NCI-H2171 (cell line): ENCODE measurements around the gene KRT3.

Source experiments
- DNase-seq: peaks from one replicate; lab custom pipeline; 2025; lab: John Stamatoyannopoulos, UW

Gene KRT3

GRCh38 chr12:52813885-52814709 is 18.2 kb upstream of the KRT3 start, which contains the start of gene KRT4:
Gene KRT4 (minus strand): TSS chr12:52814116. CDS start chr12:52814058, 58 bp downstream.
- DNase-seq: no peak

GRCh38 chr12:52813203-52813819 is 17.4 kb upstream of the KRT3 start:
- no peak for DNase-seq

- DNase-seq: no peak
Measured at GRCh38 chr12:52812749-52813148, 16.8 kb upstream of the KRT3 start.

DNA sequence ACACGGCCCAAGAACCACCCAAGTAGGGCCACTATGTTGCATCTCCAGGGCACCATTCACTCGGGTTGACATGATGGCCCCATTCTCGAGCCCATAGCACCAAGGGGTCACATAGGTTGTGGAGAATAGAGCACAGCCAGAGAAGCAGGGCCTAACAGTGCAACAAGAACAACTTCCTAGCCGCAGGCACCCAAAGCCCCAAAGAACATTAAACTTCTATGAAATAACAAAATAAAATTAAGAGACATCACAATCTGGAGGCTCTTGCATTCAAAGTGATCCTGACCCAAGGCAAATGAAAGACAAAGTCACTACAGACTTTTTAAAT is 16.1 kb upstream of the KRT3 start:
- DNase-seq: no peak

GRCh38 chr12:52811191-52812072 is 15.5 kb upstream of the KRT3 start:
- DNase-seq: no peak

DNA sequence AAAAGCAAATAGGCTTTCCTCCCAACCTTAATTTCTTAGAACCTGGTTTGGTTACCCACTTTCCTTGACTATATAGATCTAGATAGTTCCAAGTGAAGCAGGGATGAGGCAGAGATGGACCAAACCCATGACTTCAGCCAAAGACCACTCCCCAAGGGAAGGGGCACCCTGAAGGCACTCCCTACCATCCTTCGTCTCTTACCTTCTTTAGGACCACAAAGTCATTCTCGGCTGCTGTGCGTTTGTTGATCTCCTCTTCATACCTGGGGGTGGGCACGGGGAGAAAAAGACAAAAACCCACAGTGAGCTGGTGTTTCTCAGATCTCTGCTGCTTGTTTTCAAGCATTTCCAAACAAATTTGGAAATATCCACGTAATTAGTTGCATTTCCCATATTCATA is 14.6 kb upstream of the KRT3 start:
- DNase-seq: no peak

- DNase-seq: no peak
Measured at GRCh38 chr12:52809166-52809565, 13.2 kb upstream of the KRT3 start.

GRCh38 chr12:52808573-52809160 is 12.8 kb upstream of the KRT3 start:
- no peak for DNase-seq

DNA sequence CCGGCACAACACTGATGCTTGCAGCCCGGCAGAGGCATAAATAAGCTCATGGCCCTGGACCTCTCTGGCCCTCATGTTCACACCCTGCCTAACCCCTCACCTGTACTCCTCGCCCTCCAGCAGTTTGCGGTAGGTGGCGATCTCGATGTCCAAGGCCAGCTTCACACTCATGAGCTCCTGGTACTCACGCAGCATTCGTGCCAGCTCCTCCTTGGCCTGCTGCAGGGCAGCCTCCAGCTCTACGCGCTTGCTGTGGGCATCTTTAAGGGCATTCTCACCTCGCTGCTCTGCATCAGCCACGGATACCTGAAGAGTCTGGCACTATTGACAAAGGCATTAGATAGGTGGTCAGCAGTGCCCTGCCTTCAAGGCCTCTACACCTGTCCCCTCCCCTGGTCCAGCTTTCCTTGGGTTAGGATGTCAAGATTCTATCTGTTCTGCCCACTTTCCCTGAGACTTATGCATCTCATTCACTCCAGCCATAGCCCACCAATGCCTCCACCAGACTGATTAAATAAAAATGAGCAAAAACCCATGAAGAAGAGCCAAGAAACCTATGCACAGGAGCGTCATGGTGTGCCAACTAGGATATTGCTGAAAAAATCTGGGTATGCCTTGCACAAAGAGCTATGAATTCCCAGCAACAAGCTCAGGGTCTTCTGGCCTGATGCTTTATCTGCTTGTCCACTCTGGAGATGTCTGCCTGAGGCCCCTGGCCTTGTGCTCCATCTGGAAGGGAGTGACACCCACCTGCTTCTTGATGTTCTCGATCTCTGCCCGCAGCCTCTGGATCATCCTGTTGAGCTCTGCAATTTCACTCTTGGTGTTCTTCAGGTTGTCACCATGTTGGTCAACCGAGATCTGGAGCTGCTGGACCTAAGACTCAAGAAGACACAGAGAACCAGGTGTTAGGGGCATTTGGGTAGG is 11.9 kb upstream of the KRT3 start:
- DNase-seq: no peak

DNA sequence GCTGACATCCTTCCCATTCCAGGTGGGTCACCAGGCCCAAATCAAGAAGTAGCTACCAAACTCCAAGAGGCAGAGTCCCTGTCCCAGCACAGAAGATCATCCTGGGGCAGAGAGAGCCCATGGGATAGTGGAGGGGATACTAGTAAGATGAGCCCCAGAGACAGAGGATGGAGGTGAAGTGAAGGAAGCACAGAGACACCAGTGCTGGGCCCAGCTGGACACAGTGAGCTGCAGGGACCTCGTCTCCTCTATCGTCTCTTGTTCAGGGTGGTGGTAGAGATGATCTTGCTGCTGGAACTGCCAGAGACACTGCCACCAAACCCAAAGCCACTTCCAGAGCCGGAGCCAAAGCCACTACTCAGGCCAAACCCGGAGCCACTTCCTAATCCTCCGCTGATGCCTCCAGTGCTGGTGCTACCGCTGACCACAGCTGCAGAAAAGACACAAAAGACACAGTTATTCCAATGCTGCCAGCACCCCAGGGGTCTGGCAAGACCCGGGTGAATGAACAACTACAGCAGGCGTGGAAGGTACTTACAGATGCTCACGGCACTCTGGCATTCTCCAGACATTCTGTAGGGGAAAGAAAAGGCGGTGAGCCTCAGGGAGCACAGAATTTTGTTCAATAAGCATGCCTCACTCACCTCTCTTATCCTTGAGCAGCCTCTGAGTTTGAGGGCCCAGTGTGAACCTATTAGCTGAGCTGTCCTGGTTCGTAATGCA is 11.1 kb upstream of the KRT3 start:
- DNase-seq: no peak

DNA sequence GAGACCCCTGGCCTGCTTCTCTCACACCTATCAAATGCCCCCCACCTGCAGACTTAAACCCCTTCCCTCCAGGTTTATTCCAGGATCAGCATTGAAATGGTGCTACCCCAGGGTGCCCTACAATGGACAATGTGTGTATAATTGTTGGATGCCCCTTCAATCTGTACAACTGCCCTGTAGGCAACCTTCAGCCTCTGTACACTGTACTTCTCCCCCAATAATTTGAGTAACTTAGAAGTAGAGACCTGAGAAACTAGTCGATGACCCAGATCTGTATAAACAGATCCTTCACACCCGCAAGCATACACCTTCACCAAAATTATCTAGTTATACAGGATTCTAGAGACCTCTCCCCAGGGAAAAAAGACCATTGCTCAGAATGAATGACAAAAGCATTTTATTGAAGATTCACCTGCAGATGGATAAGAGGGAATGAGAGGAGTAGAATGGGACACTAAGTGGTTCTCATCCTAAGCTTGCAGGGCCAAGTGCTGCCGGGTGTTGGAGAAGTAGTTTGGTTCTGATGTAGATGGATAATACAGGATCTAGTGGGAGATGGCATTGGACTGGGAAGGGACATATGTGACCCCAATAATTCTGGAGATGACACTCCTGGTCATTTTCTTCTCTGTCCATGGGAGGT is 10.4 kb upstream of the KRT3 start:
- DNase-seq: no peak

DNA sequence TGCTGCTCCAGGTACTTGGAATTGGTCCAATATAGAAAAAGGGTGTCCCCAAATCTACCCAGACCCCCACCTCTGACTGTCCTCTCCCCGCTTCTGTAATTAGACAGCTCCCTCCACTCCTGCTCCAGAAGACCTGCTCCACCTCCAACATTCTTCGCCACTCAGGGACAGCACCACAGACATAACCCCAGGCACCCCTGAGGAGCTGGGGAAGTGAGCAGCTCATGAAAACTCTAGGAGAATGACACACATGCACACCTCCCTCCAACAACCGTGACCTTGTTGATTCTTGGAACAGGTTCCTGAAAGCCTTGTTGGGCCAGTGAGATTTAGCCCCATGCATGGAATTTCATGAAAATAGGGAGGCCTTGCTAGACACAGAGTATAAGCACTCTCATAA is 9.8 kb upstream of the KRT3 start:
- no peak for DNase-seq

- DNase-seq: peak; percentile 67
Measured at GRCh38 chr12:52805000-52805399, 9.1 kb upstream of the KRT3 start.

- DNase-seq: no peak
Measured at GRCh38 chr12:52802442-52802841, 6.5 kb upstream of the KRT3 start.

DNA sequence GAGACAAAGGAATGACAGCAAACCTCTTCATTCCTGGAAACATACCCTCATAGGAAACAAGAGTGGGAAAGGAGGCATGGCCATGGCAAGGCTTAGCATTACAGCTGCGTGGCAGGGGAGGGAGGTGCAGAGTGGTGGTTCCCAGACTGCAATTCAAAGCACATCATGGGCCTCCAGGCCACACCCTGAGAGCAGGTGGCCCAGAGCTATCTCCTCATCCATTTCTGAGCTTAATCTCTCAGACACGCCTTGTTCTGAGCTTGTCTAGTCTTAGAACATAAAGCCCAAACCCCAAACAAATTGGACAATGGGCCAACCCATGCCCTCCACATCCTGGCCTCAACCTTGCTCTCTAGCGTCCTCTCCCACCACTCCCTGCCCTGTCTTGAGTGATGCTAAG is 5.9 kb upstream of the KRT3 start:
- DNase-seq: no peak

DNA sequence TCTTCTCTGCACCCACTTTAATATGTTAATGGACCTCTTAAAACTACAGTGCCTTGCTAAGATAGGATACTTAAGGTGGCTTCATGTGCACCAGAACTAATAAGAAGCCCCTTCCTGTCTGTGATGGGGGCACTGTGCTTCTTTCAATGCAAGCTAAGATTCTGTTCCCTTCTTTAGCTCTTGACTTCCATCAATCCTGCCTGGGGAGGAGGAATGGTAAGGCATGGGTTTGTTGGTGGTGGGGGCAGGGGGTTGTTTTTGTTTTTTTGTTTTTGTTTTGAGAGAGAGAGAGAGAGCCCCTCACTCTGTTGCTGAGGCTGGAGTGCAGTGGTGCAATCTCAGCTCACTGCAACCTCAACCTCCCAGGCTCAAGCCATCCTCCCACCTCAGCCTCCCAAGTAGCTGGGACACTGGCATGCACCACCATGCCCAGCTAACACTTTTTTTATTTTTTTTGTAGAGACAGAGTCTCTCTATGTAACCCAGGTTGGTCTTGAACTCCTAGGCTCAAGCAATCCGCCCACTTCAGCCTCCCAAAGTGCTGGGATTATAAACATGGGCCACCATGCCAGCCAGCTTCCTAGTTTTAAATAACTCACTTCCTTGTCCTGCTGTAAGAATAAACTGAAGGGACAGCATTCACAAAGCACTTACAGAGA is 4.5 kb upstream of the KRT3 start:
- no peak for DNase-seq

GRCh38 chr12:52799505-52800211 is 3.7 kb upstream of the KRT3 start:
- DNase-seq: no peak

- no peak for DNase-seq
Measured at GRCh38 chr12:52798671-52799504, 3.0 kb upstream of the KRT3 start.
